ENCODE results near the gene AKAP7.

DNA sequence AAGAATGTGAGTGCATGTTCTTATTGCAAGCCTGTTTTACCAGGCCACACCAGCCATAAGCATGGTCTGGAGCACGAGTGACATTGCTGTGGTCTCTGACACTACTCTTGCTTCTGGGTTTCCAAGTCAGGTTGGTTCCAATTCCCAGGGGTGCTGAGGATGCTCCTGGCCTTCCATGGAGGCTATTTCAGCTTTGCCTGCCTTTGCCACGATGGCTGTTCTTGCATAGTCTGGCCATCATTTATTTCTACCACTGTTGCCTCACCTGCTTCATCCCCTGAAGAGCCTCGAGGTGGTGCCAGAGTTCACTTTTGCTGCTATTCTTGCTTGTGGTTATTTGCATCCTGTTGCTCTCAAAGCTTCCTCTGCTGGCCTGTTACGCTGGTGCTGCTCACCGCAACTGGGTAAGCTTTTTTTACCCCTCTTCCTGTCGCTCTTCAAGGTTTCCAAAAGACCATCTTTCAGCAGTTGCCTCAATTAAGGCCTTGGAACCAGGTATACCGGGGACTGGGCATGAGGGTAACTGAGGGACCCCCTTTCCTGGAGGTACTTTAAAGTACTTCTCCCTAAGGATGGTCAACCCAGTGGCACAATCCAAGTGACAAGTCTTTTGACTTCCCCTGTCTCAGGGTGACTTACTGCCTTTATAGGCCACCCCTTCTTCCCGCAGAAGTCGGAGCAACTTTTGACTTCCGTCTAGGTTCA is 64.5 kb downstream of the AKAP7 start:
- no peak for TF ChIP-seq JUND (IDR thresholded peaks at IDR 0.05)
- TF ChIP-seq, protein P1, sequence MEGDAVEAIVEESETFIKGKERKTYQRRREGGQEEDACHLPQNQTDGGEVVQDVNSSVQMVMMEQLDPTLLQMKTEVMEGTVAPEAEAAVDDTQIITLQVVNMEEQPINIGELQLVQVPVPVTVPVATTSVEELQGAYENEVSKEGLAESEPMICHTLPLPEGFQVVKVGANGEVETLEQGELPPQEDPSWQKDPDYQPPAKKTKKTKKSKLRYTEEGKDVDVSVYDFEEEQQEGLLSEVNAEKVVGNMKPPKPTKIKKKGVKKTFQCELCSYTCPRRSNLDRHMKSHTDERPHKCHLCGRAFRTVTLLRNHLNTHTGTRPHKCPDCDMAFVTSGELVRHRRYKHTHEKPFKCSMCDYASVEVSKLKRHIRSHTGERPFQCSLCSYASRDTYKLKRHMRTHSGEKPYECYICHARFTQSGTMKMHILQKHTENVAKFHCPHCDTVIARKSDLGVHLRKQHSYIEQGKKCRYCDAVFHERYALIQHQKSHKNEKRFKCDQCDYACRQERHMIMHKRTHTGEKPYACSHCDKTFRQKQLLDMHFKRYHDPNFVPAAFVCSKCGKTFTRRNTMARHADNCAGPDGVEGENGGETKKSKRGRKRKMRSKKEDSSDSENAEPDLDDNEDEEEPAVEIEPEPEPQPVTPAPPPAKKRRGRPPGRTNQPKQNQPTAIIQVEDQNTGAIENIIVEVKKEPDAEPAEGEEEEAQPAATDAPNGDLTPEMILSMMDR (IDR thresholded peaks at IDR 0.05) = peak; percentile 60
- no peak for TF ChIP-seq FOXJ3 (CRISPR knock-in tag; IDR thresholded peaks at IDR 0.05)
- TF ChIP-seq, protein P2, sequence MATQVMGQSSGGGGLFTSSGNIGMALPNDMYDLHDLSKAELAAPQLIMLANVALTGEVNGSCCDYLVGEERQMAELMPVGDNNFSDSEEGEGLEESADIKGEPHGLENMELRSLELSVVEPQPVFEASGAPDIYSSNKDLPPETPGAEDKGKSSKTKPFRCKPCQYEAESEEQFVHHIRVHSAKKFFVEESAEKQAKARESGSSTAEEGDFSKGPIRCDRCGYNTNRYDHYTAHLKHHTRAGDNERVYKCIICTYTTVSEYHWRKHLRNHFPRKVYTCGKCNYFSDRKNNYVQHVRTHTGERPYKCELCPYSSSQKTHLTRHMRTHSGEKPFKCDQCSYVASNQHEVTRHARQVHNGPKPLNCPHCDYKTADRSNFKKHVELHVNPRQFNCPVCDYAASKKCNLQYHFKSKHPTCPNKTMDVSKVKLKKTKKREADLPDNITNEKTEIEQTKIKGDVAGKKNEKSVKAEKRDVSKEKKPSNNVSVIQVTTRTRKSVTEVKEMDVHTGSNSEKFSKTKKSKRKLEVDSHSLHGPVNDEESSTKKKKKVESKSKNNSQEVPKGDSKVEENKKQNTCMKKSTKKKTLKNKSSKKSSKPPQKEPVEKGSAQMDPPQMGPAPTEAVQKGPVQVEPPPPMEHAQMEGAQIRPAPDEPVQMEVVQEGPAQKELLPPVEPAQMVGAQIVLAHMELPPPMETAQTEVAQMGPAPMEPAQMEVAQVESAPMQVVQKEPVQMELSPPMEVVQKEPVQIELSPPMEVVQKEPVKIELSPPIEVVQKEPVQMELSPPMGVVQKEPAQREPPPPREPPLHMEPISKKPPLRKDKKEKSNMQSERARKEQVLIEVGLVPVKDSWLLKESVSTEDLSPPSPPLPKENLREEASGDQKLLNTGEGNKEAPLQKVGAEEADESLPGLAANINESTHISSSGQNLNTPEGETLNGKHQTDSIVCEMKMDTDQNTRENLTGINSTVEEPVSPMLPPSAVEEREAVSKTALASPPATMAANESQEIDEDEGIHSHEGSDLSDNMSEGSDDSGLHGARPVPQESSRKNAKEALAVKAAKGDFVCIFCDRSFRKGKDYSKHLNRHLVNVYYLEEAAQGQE (IDR thresholded peaks at IDR 0.05; ENCODE audit: low read depth, low read length) = no peak
